ENCODE measurements around the gene TPM2.

Gene TPM2

GRCh38 chr9:35717132-35717870 lies 27.6 kb upstream of the TPM2 start:
- DNase-seq = no peak

GRCh38 chr9:35716230-35716629 lies 26.5 kb upstream of the TPM2 start:
- no peak for DNase-seq

- no peak for DNase-seq
These were observed 25.0 kb upstream of the TPM2 start for GRCh38 chr9:35714579-35715252.

GRCh38 chr9:35714123-35714522 lies 24.4 kb upstream of the TPM2 start:
- DNase-seq = no peak

- no peak for DNase-seq
These were observed 23.9 kb upstream of the TPM2 start for GRCh38 chr9:35713578-35713977.

GRCh38 chr9:35712762-35713400 lies 23.2 kb upstream of the TPM2 start:
- no peak for DNase-seq

GRCh38 chr9:35711501-35712428 lies 22.0 kb upstream of the TPM2 start:
- DNase-seq = no peak

- DNase-seq = no peak
These were observed 21.2 kb upstream of the TPM2 start for GRCh38 chr9:35710818-35711500.

GRCh38 chr9:35708146-35708545 lies 18.4 kb upstream of the TPM2 start:
- DNase-seq = no peak

- DNase-seq = no peak
These were observed 17.2 kb upstream of the TPM2 start for GRCh38 chr9:35706951-35707350.

- DNase-seq = no peak
These were observed 16.2 kb upstream of the TPM2 start for GRCh38 chr9:35705836-35706430.

GRCh38 chr9:35705372-35705771 lies 15.6 kb upstream of the TPM2 start:
- no peak for DNase-seq

GRCh38 chr9:35703906-35704672 lies 14.4 kb upstream of the TPM2 start:
- no peak for DNase-seq

- DNase-seq = no peak
These were observed 13.0 kb upstream of the TPM2 start for GRCh38 chr9:35702696-35703095.

GRCh38 chr9:35700942-35701341 lies 11.2 kb upstream of the TPM2 start:
- no peak for DNase-seq

GRCh38 chr9:35700031-35700430 lies 10.3 kb upstream of the TPM2 start:
- no peak for DNase-seq

- no peak for DNase-seq
These were observed 8.5 kb upstream of the TPM2 start for GRCh38 chr9:35698231-35698630.

- DNase-seq = no peak
These were observed 7.8 kb upstream of the TPM2 start for GRCh38 chr9:35697486-35697885.

- no peak for DNase-seq
These were observed 6.9 kb upstream of the TPM2 start for GRCh38 chr9:35696520-35697215.

- DNase-seq = no peak
These were observed 6.2 kb upstream of the TPM2 start for GRCh38 chr9:35695943-35696401.
